ENCODE data around the gene MED13. TPM values are rescaled to one million over a fixed set of nuclear protein-coding genes. Genes with fewer than 3 reads are reported as not detected.
"Not testable (repeated sequence)": the region's sequence is repeated elsewhere in the genome, so short reads cannot be mapped to it uniquely, and the experiment has no call there.

Gene MED13
- total RNA-seq, 1 experiment from 2014 or later, result 49.4 TPM

GRCh38 chr17:61927208-61928100, 137.6 kb downstream of the MED13 start, which contains the start of gene INTS2:
INTS2 (minus strand) TSS chr17:61927982; CDS start chr17:61926644, 1,338 bp downstream.
- peaks cover 19% of the 10 kb centered on the region for H3K79me2 ChIP-seq (ENCODE audit: low read depth)
- peaks cover 11% of the 10 kb centered on the region; the same call in 1 of the 2 replicates for H3K4me1 ChIP-seq (replicated peaks; ENCODE audit: insufficient read depth)
- no peaks in the 10 kb centered on the region for H3K36me3 ChIP-seq (ENCODE audit: low read depth)
- peak within 1 kb of the TSS; percentile 98 for H3K4me2 ChIP-seq
- peak; percentile 74 to 91 for DNase-seq
- peak within 1 kb of the TSS; percentile 97 for H2AFZ ChIP-seq
- no peaks in the 10 kb centered on the region for H3K27me3 ChIP-seq (ENCODE audit: insufficient read depth, low read depth)
- ChIA-PET POLR2A (ENCODE audit: unreplicated experiment) (interaction anchor here (0.6 kb wide), 1 partner anchor 65 kb away, joined by 5 read pairs; no protein-coding TSS in a partner anchor), CTCF (interaction anchor here (0.7 kb wide), 1 partner anchor 332 kb away, joined by 3 read pairs; no protein-coding TSS in a partner anchor)
- peak within 1 kb of the TSS; percentile 94 for H3K4me3 ChIP-seq
- H3F3A ChIP-seq (ENCODE audit: insufficient read depth, low read depth), result 0 out of 2 replicates have a peak, but pooled peaks cover 4% of the 10 kb centered on the region
- no peaks in the 10 kb centered on the region for H3K9me3 ChIP-seq (ENCODE audit: insufficient read depth, low read depth)
- peak within 1 kb of the TSS; percentile 62 for H3K27ac ChIP-seq
- H4K20me1 ChIP-seq (ENCODE audit: insufficient read depth), result no peaks in the 10 kb centered on the region
- BruUV-seq (replicated peaks), result TSS peak; percentile 77
- no peaks in the 10 kb centered on the region for H3K9me2 ChIP-seq (ENCODE audit: insufficient read depth)
- TF ChIP-seq EZH2 (IDR thresholded peaks at IDR 0.05; ENCODE audit: low read depth), result no peak
- no peak for TF ChIP-seq CTCF (conservative IDR thresholded peaks at IDR 0.05)
- intact Hi-C loops (cut with micrococcal nuclease; ENCODE audit: unreplicated experiment), result no loop called here

- Histone ChIP-seq H3K4me2 (peak overlapping the region; percentile 98), H3K4me3 (peak overlapping the region; percentile 94), H3K4me1 (replicated peaks; ENCODE audit: insufficient read depth) (peaks cover 11% of the 10 kb centered on the region; the same call in 1 of the 2 replicates), H3F3A (ENCODE audit: insufficient read depth, low read depth) (0 out of 2 replicates have a peak, but pooled peaks cover 4% of the 10 kb centered on the region), H3K9me3 (ENCODE audit: insufficient read depth, low read depth) (no peaks in the 10 kb centered on the region), H3K27me3 (ENCODE audit: insufficient read depth, low read depth) (no peaks in the 10 kb centered on the region), H4K20me1 (ENCODE audit: insufficient read depth) (no peaks in the 10 kb centered on the region), H3K79me2 (ENCODE audit: low read depth) (peaks cover 19% of the 10 kb centered on the region), H2AFZ (peak overlapping the region; percentile 97), H3K36me3 (ENCODE audit: low read depth) (no peaks in the 10 kb centered on the region), H3K27ac (peak overlapping the region; percentile 62), H3K9me2 (ENCODE audit: insufficient read depth) (no peaks in the 10 kb centered on the region)
- no TSS peak for BruUV-seq (replicated peaks)
- intact Hi-C loops (cut with micrococcal nuclease; ENCODE audit: unreplicated experiment), result no loop called here
- ChIA-PET POLR2A (ENCODE audit: unreplicated experiment) (no interaction called here), CTCF (no interaction called here)
- no peak for TF ChIP-seq EZH2 (IDR thresholded peaks at IDR 0.05; ENCODE audit: low read depth)
- no peak for TF ChIP-seq CTCF (conservative IDR thresholded peaks at IDR 0.05)
- DNase-seq, result no peak
Measured at GRCh38 chr17:61926826-61927207, 138.3 kb downstream of the MED13 start.

- H2AFZ ChIP-seq; H3K79me2 ChIP-seq (ENCODE audit: low read depth); H3K27ac ChIP-seq; H3K27me3 ChIP-seq (ENCODE audit: insufficient read depth, low read depth); intact Hi-C loops (cut with micrococcal nuclease; ENCODE audit: unreplicated experiment); H4K20me1 ChIP-seq (ENCODE audit: insufficient read depth); DNase-seq; H3K9me3 ChIP-seq (ENCODE audit: insufficient read depth, low read depth); CTCF ChIA-PET; H3K4me2 ChIP-seq; H3K4me3 ChIP-seq; BruUV-seq (replicated peaks); POLR2A ChIA-PET (ENCODE audit: unreplicated experiment); H3K9me2 ChIP-seq (ENCODE audit: insufficient read depth); H3F3A ChIP-seq (ENCODE audit: insufficient read depth, low read depth); H3K4me1 ChIP-seq (replicated peaks; ENCODE audit: insufficient read depth): not testable (repeated sequence)
- H3K36me3 ChIP-seq (ENCODE audit: low read depth), result peaks cover 17% of the 10 kb centered on the region
Measured at GRCh38 chr17:61915162-61915561, 149.9 kb downstream of the MED13 start.

Data from PC-9 (cell line).